NCI-H82 (cell line): Measurements from ENCODE around the gene NTNG2.
A peak's percentile ranks its signal among the peaks of the same experiment; 100 is the strongest.
"Not testable (repeated sequence)": the region's sequence is repeated elsewhere in the genome, so short reads cannot be mapped to it uniquely, and the experiment has no call there.

ENCODE experiments used
- DNase-seq: peaks from one replicate; lab custom pipeline; 2025; lab: John Stamatoyannopoulos, UW

NTNG2 gene, protein sequence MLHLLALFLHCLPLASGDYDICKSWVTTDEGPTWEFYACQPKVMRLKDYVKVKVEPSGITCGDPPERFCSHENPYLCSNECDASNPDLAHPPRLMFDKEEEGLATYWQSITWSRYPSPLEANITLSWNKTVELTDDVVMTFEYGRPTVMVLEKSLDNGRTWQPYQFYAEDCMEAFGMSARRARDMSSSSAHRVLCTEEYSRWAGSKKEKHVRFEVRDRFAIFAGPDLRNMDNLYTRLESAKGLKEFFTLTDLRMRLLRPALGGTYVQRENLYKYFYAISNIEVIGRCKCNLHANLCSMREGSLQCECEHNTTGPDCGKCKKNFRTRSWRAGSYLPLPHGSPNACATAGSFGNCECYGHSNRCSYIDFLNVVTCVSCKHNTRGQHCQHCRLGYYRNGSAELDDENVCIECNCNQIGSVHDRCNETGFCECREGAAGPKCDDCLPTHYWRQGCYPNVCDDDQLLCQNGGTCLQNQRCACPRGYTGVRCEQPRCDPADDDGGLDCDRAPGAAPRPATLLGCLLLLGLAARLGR

DNA sequence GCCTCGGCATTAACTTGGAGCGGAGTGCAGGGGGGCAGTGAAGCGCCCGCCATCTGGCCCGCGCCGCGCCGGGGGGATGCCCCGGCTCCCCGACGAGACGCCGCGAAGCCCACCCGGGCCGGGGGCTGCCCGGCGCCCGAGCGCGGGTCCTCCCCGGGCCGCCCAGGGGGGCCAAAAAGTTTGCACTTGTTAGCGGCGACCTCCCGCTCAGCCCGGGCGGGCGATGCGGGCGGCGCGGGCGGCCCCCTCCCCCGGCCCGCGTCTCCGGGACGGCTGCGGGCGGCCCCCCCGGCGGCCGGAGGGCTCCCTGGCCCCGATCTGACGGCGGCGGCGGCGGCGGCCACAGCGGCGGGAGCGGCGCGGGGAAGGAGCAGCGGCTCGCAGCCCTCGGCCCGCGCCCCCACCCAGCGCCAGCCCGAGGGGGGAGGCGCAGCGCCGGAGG lies at the start of gene NTNG2:
Gene NTNG2 (plus strand): TSS at position 316 of the 442 bp plus-strand sequence. CDS start 4,774 bp downstream, outside the sequence.
- no peak for DNase-seq

DNA sequence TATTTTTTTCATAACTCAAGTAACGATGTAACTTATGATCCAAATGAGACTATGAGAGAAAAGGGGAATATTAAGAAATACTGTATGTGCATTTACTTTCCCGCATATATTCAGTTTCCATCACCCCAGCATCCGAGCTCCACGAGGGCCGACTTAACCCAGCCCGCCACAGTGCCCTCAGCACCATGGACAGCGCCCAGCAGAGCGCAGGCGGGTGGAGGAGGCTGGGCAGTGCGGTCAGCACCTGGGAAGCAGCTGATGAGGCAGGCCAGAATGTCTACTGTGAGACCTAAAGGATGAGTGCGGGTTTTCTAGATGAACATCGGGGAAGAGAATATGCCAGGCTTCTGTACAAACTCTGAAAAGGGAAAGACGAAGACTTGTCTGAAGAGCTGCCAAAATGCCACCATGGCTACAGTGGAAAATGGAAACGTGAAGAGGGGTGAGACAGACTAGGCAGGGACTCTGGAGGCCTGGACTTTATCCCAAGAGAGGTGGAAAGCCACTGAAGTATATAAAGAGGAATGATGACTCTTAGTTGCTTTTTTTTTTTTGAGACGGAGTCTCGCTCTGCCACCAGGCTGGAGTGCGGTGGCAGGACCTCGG lies 47.7 kb upstream of the NTNG2 start:
- no peak for DNase-seq

DNA sequence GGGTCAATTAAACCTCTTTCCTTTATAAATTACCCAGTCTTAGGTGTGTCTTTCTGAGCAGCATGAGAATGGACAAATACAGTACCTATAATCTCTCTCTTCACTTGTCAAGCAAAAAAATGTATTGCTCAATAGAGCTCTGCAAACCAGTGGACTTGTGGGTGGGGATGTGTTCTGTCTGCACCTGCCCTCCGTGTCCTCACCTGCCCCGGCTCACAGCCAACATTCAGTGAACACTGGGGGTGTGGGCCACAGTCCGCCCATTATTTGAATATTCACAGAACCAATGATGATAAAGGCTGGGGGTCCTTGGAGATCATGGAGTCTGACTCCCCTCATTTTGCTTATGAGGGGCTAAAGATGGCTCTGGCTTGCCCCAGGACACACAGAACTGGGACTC lies 45.3 kb upstream of the NTNG2 start:
- no peak for DNase-seq

DNA sequence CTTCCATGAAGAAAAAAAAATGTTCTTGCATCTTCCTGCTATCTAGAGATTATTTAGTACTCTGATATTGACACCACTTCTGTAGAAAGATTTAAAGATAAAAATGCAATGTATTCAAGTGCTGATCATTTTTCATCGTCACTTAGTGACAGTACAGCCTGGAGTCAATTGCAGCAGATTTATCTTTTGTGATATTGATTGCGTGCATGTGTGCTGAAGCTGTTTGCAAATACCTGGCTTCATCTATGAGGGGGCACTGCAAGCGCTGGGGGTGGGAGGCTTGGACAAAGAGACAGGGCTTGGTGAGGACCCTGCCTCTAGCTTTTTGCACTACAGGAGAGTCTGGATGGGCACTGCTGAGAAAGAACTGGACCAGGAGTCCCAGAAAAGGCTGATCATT lies 44.2 kb upstream of the NTNG2 start:
- no peak for DNase-seq

DNA sequence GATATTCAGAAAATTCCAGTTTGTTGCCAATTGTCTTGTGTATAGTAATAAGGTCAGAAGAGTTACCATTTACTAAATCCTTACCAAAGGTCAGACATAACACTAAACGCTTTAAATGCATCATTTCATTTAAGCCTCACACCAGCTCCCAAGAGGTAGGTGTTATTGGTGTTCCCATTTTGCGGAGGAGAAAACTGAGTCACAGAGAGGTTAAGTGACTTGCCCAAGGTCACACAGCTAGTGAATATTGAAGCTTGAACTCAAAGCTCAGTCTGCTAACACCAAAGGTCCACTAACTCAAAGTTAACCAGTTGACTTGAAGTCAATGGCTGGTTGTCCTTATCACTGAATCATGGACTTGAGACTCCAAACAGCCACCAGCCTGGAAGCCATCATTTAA lies 40.8 kb upstream of the NTNG2 start:
- no peak for DNase-seq

DNA sequence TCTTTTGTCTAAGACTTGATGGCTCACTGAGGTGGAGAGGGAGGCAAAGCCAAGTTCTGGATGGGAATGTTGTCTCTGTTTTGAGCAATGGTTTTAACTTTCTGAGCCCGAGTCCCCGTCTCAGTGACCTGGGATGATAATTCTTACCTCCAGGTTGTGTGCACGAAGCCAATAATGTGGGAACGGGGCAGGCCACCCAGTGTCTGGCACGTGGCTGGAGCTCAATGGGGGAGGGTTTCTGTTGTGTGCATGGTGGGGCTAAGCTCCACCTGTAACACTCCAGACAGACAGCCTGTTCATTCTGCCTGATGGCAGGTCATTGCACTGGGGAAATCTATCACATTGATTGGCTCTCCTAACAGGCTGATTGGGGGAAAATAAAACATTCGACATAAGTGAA lies 37.1 kb upstream of the NTNG2 start:
- DNase-seq = no peak

DNA sequence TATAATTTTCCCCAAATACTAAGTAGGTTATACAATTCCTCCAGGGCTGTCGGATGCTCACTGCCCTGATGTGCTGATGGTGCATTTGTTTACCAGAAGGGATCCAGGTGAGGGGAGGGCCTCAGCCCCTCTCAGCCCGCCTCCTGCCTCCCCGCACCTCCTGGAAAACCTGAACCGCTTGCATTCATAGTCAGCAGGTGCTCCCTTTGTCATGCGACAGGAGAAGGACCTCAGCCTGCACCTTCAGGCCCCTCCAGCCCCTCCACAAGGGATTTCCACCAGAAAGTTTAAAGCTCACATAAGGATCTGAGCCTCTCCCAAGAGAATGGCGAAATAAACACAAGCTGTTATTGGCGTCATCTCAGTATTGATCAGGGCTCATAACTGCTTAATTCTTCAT lies 36.5 kb upstream of the NTNG2 start:
- DNase-seq = no peak

DNA sequence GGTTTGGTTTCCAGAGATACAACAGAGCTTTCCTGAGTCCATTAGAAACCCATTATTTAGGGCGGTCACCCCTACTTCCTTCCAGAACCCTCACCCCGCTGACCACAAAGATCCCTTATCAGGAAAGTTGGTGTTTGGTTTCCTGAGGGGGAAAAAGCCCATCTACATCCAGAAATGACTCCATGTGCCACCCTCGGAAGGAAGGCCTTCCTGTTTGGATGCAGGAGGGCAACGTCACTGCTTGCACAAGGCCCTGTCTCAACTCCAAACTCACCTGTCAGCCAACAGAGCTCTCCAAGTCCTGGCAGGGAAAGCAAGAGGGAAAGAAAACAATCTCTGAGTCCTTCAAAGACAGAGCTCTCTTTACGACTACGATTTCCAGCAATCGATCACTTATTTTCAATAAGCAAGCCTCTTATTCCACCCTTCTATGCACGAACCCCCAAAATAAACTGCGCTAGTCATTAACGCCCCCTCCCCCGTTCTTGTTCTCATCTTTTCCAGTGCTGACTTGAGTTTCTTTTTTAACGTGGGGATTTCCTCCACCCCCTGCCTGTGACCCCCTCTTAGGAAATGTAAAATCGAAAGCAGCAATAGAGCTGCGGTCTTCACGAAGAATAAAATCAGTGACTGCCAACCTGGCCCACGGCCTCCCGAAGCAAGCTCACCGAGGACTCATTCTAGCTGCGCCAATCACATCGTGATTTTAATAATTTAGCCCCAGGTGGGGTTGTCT lies 35.7 kb upstream of the NTNG2 start:
- DNase-seq = no peak

DNA sequence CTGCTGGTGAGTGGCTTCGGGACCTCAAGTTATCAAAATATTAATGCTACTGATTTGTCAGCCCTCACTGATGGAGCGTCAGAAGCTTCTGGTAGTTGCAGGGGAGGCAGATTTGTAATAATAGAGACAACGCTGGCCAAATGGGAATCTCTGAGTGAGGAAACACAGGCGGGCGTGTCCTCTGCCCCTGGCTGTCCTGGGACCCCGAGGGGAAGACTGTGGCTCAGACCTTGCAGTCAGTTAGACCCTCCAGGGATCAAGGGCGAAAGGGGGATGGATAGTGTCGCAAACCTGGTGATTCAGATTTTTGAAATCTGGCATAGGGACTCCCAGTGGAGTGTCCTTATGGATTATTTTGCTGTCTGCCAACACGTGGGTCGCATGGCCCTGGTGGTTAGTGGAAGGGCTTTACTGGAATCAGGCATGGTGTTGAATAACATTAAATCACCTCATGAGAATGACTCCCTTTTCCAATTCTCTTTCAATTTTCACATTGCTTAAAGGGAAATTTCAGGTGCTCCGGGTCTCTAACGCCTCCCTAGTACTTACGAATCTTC lies 35.1 kb upstream of the NTNG2 start:
- no peak for DNase-seq

DNA sequence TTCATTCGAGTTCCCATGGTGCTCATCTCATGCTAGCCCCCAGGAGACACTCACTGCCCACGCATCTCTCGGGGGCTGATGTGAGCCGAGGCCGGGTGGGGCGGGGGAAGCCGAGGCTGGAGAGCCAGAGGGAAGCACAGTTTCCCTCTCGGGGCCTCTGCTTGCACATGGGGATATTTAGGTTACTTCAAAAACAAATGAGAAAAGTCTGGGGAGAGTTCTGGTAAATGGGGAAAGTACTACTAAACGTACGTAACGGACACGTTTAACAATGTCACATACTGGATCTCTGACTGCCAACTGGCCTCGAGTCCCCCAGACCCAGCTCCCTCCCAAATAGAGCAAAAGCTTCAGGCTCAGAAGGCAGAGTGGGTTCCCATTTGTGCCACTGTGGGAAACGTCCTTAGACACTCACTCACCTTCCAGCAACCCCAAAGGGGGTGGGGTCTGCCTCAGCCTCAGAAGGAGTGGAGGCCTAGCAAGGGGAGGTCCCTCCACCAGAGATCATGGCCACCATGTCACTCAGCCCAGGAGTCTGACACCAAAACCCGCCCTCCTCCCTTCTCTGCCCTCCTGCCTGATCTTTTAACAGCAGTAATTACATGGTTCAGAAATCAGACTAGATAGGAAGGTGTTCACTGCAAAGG lies 33.8 kb upstream of the NTNG2 start:
- no peak for DNase-seq

DNA sequence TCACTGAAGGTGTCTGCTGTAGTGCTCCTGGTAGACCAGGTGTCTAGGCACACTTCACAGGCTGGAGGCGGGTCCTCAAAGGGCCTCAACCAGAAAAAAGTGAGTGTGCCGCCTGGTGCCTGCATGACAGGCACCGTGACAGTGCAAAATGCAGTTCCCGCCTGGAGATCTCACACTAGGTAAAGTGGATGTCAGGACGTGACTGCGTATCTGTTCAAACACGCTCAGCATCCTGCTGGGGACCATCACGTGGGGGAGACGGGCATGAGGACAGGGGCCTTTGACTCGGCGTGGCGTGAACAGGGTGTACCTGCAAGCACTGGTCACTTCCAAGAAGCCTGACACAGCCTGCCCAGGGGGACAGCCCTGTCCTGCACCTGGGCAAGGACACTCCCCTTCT lies 32.3 kb upstream of the NTNG2 start:
- peak; percentile 24 for DNase-seq

DNA sequence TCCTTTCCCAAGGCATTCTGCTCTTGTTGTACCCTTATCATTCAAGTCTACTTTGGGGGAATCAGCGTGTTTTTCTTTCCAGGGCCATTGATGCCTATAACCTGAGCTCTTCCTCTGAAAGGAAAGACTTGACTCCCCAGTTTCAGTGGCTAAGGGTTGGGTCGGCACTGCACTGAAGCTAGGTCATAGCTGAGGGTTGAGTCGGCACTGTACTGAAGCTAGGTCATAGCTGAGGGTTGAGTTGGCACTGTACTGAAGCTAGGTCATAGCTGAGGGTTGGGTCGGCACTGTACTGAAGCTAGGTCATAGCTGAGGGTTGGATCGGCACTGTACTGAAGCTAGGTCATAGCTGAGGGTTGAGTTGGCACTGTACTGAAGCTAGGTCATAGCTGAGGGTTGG lies 27.8 kb upstream of the NTNG2 start:
- not testable (repeated sequence) for DNase-seq

DNA sequence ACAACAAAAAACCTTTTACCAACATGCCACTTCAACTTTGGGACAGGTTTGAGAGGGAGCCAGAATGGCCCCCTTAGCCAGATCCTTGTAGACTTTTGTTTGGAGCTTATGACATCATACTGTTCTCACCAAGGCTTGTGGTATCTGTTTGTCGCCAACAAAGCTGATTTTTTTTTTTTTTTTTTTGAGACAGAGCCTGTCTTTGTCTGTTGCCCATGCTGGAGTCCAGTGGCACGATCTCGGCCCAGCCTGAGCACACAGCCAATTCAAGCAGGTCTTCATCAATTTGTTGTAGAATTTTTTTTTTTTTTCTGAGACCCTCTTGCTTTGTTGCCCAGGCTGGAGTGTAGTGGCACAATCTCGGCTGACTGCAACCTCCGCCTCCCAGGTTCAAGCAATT lies 26.4 kb upstream of the NTNG2 start:
- no peak for DNase-seq

DNA sequence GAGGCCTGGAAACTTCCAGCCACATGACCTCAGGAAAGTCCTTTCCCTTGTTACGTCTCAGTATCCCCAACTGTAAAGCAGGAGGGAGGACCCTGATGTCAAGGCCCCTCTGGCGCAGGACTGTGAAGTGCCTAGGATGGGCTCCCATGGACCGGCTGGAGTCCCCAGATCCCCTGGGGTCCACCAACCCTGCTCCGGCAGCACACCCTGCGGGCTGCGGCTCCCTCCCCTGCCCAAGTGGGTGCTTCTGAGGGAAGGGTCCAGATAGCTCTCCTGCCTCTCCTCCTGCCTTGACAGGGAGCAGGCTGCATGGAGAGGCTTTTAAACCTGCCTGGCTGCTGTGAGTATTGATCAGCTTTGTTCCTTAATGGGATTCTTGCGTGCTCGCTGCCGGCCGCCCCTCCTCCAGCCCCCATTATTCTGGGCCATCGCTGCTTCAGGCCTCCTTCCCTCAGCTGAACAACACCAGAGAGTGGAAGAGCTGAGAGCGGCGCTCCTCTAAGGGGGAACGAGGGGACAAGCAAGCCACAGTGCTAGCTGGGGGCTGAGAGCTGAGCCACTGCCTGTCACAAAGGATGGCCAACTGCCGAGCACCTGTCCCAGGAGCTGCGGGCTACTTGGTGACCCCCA lies 25.6 kb upstream of the NTNG2 start:
- peak; percentile 65 for DNase-seq

DNA sequence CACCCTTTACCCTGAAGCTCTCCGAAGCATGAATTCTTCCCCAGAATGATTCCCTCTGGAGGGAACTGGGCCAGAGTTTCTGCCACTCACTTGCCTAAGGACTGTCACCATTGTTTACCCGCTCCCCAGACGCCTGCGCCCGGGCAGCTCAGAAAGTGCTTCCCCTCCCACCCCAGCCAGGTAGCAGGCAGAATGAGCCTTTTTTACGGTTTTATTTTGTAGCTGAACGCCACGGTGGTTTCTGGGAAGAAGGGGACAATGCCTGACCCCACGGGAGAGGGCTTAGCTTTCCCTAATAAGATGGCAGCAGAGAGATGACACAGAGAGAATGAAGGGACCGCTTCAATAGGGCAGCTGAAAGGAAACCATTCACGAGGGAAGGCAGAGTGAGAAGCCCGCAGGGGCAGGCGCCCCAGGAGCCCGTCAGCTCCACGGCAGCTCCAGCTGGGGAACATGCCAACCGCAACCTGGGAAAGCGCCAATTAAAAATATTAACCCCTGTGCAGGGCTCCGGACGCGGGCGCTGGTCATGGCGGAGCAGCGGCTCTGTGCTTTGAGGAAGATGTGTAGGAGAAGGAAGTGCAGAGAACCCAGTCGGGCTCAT lies 20.4 kb upstream of the NTNG2 start:
- DNase-seq = no peak

DNA sequence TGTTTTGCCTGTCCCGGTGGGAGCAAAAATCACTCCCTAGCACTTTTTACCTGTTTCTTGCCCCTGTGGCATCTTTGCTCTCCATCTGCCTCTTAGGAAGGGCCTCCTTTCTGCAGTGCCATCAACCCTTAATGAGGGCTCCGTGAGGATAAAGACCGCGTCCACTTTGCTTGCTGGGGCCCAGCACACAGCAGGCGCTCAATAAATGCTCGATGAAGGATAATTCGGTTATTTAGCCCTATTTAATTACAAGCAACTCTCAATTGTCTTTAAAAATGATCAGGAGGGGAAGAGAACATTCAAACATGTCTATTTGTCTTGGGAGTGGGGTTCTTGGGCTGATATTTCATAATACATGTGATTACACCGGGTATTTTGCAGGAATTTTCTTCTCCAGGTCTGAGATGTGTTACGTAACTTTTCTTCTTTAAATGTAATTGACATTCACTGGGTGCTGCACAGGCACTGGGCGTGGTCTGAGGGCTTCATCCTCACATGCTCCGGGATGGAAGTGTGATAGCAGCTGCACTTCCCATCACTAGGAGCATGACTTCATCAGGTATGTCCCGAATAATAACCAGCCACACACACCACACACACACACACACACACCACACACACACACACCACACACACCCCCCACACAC lies 19.8 kb upstream of the NTNG2 start:
- no peak for DNase-seq

DNA sequence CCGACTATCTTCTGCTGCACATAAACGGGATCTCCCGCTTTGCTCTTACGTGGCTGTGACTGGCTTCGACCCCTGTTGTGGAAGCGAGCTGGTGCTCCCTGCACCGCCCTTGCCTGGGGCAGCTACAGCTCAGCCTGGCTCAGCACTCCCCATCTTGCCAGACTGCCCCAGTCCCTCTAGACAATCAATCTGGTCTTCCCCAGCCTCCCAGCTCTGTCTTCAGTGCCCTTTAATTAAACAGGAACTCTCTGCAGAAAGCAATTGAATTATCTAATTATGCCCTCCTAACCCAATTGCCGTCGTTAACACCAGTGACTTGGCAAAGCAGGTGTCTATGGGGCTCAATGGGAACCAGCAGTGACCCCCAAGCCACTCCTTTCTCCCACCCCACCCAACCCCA lies 18.9 kb upstream of the NTNG2 start:
- DNase-seq = peak; percentile 60

DNA sequence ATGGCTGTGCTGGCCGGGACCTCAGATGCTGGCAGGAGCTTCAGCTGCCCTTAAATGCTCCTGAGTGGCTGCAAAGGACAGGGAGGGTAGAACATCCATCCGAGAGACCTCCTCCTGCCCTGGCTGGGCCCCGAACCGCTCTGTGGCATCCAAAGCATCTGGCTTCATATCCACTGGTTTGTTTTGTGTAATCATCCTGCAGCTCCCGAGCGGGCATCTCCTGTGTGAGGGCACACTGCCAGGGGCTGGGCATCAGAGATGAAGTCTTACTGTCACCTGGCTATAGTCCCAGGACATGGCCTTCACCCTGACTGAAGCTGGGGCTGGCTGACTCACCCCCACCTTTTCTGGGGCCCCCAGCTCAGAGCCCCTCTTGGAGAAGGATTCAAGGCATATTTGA lies 18.5 kb upstream of the NTNG2 start:
- no peak for DNase-seq

DNA sequence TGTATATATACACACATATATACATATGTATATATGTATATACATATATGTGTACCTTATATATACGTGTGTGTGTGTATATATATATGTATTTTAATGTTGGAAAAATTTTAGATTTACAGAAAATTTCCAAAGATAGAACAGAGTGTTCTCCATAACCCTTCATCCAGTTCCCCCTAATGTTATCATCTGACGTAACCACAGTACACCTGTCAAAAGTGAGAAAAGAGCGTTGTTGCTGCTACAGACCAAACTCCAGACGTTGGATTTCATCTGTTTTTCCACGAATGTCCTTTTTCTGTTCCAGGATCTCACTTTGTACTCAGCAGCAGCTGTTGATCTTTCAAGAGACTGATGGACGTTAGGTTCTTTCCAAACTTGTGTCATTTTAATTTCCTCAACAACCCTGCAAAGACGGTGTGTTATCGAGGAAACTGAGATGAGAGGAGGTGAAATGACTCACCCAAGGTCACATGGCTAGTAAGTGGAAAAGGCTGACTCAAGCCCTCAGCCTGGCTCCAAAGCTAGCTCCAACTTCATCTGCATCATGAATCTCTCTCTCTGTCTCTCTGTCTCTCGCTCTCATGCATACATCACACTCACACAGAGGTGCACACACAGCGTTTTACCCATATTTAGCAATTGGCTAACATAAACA lies 17.0 kb upstream of the NTNG2 start:
- DNase-seq = no peak

DNA sequence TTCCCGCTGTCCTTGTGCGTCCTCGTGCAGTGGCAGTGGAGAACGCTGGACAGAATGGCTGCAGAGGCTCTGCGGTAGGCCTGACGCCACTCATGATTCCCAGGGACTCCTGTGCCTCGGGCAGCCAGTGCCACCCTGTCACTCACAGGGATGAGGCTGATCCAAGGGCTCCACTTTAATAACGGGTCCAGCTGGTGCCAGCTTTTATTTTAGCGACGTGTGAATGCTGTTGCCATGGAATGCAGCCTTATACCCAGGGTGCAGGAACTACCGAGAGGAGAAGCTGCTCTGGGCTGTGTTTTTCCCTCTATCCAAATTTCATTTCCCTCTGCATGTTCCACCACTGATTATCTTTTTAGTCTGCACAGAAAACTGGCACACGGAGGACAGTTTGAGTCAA lies 15.8 kb upstream of the NTNG2 start:
- DNase-seq = no peak
